ENCODE measurements around the gene NEK6.

GRCh38 chr9:124332361-124333202 is 74.8 kb downstream of the NEK6 start:
- TF ChIP-seq POLR2A (IDR thresholded peaks at IDR 0.05) (no peak), CTCF (IDR thresholded peaks at IDR 0.05 in 8 of 11, conservative IDR thresholded peaks at IDR 0.05 in 3 of 11) (no peak), POLR2AphosphoS5 (IDR thresholded peaks at IDR 0.05) (no peak)

All from spleen (tissue), 7 donors.